IgD-negative memory B cell (primary cell): Measurements from ENCODE around the gene TUBB3. TPM values are rescaled to one million over a fixed set of nuclear protein-coding genes. Genes with fewer than 3 reads are reported as not detected.

Source experiments
- H3K27ac Mint-ChIP-seq, 3 donors: one replicate each; pipeline ENCODE4 v1.8.0; 2020 to 2022; ENCODE audit warnings: mild to moderate bottlenecking in 3 of 3, mixed read lengths in 3 of 3, moderate library complexity in 1 of 3
- H3K27me3 Mint-ChIP-seq: one replicate; pipeline ENCODE4 v1.8.0; 2021; ENCODE audit warnings: mixed read lengths
- H3K36me3 Mint-ChIP-seq: one replicate; pipeline ENCODE4 v1.8.0; 2020; ENCODE audit warnings: mild to moderate bottlenecking, mixed read lengths
- H3K4me1 Mint-ChIP-seq, 3 donors: one replicate each; pipeline ENCODE4 v1.8.0; 2020 to 2022; ENCODE audit warnings: mixed read lengths in 3 of 3, mild to moderate bottlenecking in 1 of 3
- H3K4me3 Mint-ChIP-seq, 4 donors: one replicate each; pipeline ENCODE4 v1.8.0; 2020 to 2022; ENCODE audit warnings: mild to moderate bottlenecking in 4 of 4, mixed read lengths in 4 of 4, moderate library complexity in 3 of 4
- H3K9me3 Mint-ChIP-seq, 3 donors: one replicate each; pipeline ENCODE4 v1.8.0; 2020 to 2021; ENCODE audit warnings: mixed read lengths in 3 of 3, mild to moderate bottlenecking in 1 of 3
- polyA plus RNA-seq: library from polyadenylated mRNA; unstranded; fragments of 300-500 nt; fragmentation: Illumina TruSeq; gene quantifications from one replicate; pipeline ENCODE4 v1.2.3, GENCODE V29; 2021

Gene TUBB3
- polyA plus RNA-seq, 1 donor from 2014 or later, result 1.1 TPM

DNA sequence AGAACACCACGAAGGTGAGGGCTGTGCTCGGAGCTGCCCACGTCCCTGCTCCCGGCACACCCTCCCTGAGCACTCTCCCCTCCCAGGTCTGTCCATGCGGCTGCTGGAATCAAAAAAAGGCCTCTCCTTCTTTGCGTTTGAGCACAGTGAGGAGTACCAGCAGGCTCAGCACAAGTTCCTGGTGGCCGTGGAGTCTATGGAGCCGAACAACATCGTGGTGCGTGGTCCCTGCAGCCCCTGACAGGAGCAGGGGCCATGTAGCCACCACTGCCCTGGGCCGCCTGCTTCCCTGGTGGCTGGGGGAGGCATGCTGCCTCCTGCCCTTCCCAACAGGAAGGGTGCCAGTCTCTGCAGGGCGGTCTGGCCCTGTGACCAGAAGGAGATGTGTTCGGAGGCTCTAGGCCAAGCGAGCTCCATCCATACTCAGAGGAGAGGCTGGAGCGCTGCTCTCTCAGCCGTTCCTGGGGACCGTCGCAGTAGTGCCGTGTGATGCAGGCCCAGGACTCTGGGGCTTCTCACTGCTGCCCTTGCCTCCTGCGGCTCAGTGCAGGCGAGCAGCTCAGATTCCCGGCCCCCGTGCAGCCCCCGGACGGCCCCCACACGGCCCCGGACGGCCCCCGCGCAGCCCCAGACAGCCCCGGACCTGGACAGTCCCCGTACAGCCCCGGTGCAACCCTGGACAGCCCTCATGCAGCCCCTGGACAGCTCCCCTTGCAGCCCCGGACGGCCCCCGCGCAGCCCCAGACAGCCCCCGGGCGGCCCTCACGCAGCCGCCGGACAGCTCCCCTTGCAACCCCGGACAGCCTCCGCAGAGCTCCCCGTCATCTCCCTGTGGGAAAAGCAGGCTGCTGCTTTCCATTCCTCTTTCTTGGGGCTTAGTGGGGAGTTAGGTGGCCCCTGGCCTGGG, 29.2 kb upstream of the TUBB3 start:
- Mint-ChIP-seq H3K4me3 (no peak overlapping the region), H3K36me3 (peaks cover 2% of the 10 kb centered on the region), H3K9me3 (no peaks in the 10 kb centered on the region), H3K27ac (no peak overlapping the region), H3K27me3 (no peaks in the 10 kb centered on the region), H3K4me1 (no peaks in the 10 kb centered on the region)

DNA sequence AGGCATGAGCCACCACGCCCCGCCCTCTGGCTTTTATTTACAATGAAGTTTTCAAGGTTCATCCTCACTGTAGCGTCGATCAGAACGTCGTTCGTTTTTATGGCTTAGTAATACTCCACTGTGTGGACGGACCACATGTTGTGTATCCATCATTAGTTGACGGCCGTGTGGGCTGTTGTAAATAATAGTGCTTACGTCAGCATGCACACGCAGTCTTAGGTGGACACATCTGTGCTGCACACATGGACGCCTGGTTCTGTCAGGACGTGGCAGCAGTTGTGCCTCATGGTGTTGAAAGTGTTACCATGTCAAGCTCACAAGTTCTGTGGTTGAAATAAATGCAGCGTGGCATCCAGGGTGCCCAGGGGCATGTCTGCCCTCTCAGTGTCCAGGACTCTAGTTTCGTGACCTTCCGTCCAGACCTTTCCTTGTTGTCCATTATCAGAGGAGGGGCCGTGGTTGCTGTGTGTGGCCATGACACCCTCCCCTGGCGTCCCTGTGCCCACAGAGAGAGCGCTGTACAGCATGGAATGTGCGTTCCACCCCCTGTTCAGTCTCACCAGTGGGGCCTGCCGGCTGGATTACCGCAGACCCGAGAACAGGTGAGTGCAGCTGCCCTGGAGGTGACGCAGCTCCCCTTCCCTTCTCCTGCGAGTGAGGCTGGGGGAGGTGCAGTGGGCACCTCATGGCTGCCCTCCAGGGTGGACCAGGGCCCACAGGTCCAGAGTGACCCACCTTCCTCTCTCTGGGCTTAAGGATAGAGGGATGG, 27.5 kb upstream of the TUBB3 start:
- peak overlapping the region in 1 of 3 donors; percentile 28 for H3K27ac Mint-ChIP-seq

DNA sequence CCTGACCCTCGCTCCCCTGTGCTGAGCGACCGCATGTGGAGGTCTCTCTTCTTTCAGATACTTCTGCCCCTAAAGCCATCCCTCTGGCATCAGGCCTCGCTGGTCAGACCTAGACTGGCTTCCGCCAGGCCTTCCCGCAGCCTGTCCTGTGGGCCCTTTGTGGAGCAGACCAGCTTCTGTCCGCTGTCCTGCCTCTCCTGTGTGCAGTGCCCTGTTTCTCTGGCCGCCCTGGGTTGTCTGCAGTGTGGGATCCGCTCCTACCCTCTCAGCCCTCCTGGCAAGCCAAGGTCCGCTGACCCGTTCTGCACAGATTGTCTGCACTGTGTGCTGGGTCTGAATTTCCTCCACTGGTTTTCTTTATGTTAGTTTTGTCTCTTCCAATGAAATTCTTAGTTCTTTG, 25.9 kb upstream of the TUBB3 start:
- H3K9me3 Mint-ChIP-seq, result no peaks in the 10 kb centered on the region
- no peak overlapping the region for H3K27ac Mint-ChIP-seq
- no peaks in the 10 kb centered on the region for H3K27me3 Mint-ChIP-seq
- peaks cover 5% of the 10 kb centered on the region for H3K36me3 Mint-ChIP-seq
- H3K4me1 Mint-ChIP-seq, result no peaks in the 10 kb centered on the region
- H3K4me3 Mint-ChIP-seq, result no peak overlapping the region

More for the DNA sequence above, 27.5 kb upstream of the TUBB3 start:
- Mint-ChIP-seq H3K27me3 (no peaks in the 10 kb centered on the region), H3K9me3 (no peaks in the 10 kb centered on the region), H3K4me3 (no peak overlapping the region), H3K4me1 (no peaks in the 10 kb centered on the region), H3K36me3 (peaks cover 5% of the 10 kb centered on the region)

DNA sequence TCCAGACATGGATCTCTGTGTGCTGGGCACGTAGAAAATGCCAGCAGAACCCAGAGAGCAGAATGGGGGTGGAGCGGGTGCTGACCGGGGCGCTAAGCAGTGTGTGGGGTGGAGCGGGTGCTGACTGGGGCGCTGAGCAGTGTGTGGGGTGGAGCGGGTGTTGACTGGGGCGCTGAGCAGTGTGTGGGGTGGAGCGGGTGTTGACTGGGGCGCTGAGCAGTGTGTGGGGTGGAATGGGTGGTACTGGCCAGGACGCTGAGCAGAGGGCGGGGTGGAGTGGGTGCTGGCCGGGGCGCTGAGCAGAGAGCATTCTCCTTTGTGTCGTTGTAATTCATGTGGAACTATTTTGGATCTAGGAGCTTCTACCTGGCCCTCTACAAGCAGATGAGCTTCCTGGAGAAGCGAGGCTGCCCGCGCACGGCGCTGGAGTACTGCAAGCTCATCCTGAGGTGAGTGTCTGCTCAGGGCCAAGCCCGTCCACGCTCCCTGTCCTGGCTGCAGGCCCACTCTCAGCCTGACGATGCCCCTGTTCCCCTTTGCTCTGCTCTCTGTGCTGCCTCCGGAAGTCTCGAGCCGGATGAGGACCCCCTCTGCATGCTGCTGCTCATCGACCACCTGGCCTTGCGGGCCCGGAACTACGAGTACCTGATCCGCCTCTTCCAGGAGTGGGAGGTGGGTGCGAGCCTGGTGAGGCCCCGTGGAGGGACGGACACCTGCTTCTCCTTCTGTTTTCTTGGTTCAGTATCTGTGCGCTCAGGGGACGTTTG, 24.8 kb upstream of the TUBB3 start:
- Mint-ChIP-seq H3K36me3 (peaks cover 5% of the 10 kb centered on the region), H3K9me3 (no peaks in the 10 kb centered on the region)

DNA sequence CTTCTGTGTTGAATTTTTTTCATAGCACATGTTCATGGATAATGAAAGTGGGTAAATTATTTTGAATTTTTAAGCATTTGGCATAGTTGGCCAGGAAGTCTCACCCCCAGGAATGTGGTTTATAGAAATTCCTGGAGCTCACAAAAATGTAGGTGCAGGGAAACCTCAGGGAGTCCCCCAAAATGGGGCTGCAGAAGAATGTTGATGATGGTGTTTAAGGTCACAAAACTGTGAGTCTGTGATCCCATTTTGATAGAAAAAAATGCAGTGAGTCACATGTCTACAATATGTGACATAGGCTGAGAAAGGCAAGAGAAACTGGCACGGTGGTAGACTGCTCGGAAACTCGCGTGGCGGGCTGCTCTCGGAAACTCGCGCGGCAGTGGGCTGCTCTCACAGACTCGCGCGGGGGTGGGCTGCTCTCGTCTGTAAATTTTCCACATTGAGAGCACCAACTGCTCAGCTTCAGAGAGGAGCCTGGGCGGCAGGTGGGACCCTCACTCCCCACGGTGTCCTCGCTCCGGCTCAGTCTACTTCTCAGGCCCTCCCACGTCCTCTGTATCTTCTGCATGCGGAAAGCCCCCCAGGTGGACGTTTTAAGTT, 23.2 kb upstream of the TUBB3 start:
- H3K4me1 Mint-ChIP-seq, result no peaks in the 10 kb centered on the region
- no peaks in the 10 kb centered on the region for H3K27me3 Mint-ChIP-seq
- no peaks in the 10 kb centered on the region for H3K9me3 Mint-ChIP-seq
- H3K27ac Mint-ChIP-seq, result peak overlapping the region in 1 of 3 donors; percentile 47
- peaks cover 5% of the 10 kb centered on the region for H3K36me3 Mint-ChIP-seq
- no peak overlapping the region for H3K4me3 Mint-ChIP-seq

More for the DNA sequence above, 24.8 kb upstream of the TUBB3 start:
- Mint-ChIP-seq H3K4me1 (no peaks in the 10 kb centered on the region), H3K27ac (peak overlapping the region in 1 of 3 donors; percentile 87), H3K27me3 (no peaks in the 10 kb centered on the region), H3K4me3 (peak overlapping the region in 1 of 4 donors; percentile 32)

DNA sequence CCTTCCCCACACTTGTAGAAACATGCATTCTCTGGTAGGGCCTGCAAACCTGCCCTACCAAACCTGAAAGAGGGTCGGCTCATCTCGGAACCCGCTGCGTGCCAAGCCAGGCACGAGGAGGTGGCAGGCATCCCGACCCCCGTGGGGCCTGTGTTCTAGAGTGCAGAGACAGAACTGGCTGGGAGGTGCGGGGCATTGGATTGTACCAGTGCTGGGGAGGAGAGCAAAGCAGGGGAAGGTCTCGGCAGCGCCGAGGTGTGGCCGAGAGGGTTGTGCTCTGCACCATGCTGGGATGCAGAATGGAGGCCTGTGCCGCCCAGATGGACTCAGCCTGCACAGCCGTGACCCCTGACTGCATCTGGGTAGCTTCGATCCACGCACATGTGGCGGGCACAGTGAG, 22.3 kb upstream of the TUBB3 start:
- Mint-ChIP-seq H3K4me3 (no peak overlapping the region), H3K4me1 (no peaks in the 10 kb centered on the region), H3K27me3 (no peaks in the 10 kb centered on the region), H3K36me3 (peaks cover 3% of the 10 kb centered on the region), H3K27ac (no peak overlapping the region), H3K9me3 (no peaks in the 10 kb centered on the region)

DNA sequence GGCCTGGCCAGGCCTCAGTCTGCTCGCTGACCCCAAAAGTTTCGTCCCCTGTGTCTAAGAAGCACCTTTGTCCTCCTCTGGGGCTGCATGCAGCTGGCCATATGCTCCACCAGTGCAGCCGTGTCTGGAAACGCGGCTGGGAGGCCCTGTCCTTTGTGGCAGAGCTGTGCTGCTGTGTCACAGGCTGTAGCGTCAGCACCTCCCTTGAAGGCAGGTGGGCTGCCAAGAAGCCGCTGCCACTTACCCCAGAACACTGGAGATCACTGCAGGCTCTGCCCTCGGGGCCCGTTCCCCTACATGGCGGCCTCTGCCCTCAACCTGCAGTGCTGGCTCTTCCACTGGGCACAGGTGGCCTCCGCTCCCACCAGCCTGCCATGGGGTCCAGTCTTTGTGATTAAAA, 20.2 kb upstream of the TUBB3 start:
- Mint-ChIP-seq H3K27ac (no peak overlapping the region), H3K36me3 (peaks cover 3% of the 10 kb centered on the region), H3K4me1 (no peaks in the 10 kb centered on the region), H3K9me3 (no peaks in the 10 kb centered on the region), H3K27me3 (no peaks in the 10 kb centered on the region), H3K4me3 (no peak overlapping the region)

DNA sequence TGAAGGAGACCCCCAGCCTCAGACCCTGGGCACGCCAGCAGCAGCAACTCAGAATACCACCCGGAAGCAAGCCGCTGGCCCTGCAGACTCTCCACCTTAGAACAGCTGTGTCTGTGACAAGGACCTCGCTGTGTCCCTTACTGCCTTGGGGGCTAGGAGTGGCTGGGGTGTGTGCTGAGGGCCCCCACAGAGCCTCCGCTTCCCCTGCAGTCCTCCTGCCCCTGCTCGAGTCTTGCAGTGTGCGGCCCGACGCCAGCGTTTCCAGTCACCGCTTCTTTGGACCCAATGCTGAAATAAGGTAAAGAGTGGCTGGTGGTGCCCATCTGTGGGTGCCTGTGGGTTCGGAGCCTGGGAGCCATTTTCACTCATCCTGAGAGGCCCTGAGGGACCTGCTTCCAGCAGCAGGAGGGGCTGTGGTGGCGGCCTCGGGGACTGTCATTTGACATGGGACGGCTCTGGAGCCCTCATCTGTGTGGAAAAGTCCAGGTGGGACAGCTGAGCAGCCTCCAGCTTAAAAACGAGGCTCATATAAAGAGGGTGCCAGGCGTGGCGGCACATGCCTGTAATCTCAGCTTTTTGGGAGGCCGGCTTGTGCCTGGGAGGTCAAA, 19.1 kb upstream of the TUBB3 start:
- Mint-ChIP-seq H3K36me3 (peaks cover 2% of the 10 kb centered on the region), H3K4me1 (no peaks in the 10 kb centered on the region), H3K27me3 (no peaks in the 10 kb centered on the region), H3K4me3 (no peak overlapping the region), H3K27ac (no peak overlapping the region), H3K9me3 (no peaks in the 10 kb centered on the region)

DNA sequence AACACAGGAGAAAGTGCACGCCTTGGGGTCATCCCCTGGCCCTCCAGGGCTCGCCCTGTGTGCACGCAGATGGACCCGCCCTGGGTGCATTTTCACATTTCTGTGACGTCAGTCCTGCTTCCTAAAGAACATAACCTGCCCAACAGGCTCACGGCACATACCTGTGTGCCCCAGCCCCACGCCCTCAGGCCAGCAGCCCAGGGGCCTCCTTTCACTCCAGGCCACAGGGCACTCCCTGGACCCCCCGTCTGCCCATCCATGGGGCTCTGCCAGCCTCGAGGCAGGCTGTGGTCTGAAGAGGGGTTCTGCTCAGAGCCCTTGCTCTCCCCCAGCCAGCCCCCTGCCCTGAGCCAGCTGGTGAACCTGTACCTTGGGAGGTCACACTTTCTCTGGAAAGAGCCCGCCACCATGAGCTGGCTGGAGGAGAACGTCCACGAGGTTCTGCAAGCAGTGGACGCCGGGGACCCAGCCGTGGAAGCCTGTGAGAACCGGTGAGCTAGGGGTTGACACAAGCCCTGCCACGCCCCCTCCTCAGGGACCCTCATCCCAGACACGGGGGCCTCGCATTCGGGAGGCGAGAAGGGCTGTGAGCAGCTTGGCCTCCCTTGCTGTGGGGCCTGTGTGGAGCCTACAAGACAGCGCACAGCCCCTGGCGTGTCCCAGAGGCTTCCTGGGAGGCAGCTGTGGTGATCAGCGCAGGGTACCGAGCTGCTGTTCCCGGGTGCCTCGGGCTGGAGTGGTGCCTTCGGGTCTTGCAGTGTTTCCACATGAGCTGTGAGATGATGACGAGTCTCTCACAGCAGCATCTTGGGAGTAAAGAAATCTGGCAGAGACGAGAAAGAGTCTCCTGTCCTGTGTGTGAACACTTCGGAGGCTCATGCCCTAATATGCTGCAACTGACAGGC, 18.3 kb upstream of the TUBB3 start:
- Mint-ChIP-seq H3K27me3 (no peaks in the 10 kb centered on the region), H3K9me3 (no peaks in the 10 kb centered on the region), H3K4me3 (no peak overlapping the region), H3K27ac (no peak overlapping the region), H3K4me1 (peaks cover 0 to 2% (median 0%) of the 10 kb centered on the region in 3 donors), H3K36me3 (no peaks in the 10 kb centered on the region)

DNA sequence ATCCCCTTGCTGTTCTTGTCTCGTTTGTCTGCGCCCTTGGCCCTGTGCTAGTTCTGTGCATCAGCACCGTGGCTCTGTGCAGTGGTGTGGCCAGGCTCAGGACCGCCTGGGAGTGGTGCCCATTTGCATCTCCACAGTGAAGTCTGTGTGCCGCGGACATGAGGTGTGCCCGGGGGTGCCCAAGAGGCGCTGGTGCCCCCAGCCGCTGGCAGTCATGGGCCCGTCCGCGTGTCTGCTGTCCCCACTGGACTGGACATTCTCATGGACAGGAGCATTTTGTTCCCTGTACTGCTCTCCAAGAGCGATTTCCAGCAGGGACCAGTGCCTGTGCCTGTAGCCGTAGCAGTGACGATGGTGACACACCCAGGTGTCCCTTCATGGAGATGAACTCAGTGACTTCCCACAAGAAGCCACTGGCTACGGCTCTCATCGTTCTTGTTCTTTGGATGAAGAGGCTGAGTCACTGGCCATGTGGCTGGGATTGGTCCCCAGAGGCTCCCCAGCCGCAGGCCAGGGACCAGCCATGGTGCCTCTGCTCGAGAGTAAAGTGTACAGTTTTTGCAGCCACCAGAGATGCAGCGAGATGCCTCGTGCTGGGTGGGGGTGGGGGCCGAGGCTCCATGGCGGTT, 17.5 kb upstream of the TUBB3 start:
- no peaks in the 10 kb centered on the region for H3K36me3 Mint-ChIP-seq
- no peak overlapping the region for H3K4me3 Mint-ChIP-seq

DNA sequence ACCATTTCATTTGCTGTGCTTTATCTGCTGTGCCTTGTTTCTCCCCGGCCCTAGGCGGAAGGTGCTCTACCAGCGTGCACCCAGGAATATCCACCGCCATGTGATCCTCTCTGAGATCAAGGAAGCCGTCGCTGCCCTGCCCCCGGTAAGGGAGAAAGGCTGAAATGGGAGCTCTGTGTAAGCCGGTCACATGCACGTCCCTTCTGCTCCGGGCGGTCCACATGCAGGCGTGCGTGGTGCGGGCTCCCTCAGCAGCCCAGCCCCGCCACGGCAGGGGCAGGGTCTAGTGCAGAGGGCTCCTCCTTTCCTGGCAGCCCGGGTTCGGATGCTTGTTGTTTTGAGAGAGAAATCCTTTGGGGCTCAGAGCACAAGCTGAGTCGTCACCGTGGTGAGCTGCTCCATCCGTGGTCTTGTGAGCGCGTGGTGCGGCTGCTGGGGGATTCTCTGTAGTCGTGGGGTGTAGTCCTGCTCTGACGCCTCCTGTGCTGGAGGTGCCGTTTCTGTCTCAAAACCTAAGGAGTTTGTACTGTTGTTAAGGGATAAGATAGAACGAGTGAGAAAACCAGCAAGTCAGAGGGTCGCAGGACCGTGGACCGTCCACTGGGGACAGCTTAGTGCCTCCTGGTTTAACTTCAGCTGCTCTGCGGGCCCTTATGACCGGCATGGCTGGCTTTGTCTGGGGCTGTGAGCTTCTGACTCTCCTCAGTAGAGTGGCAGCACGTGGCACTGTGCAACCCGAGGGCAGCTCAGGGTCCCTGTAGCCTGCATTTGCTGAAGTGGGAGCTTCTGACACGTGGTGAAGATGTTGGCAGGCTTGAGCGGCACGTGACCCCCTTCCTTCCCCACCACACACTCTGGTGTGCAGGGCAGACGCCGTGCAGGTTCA, 16.8 kb upstream of the TUBB3 start:
- H3K27ac Mint-ChIP-seq, result peak overlapping the region in 2 of 3 donors; percentile 62 to 84

More for the DNA sequence above, 17.5 kb upstream of the TUBB3 start:
- Mint-ChIP-seq H3K4me1 (peaks cover 0 to 4% (median 0%) of the 10 kb centered on the region in 3 donors), H3K9me3 (no peaks in the 10 kb centered on the region), H3K27me3 (no peaks in the 10 kb centered on the region), H3K27ac (peak overlapping the region in 1 of 3 donors; percentile 62)

DNA sequence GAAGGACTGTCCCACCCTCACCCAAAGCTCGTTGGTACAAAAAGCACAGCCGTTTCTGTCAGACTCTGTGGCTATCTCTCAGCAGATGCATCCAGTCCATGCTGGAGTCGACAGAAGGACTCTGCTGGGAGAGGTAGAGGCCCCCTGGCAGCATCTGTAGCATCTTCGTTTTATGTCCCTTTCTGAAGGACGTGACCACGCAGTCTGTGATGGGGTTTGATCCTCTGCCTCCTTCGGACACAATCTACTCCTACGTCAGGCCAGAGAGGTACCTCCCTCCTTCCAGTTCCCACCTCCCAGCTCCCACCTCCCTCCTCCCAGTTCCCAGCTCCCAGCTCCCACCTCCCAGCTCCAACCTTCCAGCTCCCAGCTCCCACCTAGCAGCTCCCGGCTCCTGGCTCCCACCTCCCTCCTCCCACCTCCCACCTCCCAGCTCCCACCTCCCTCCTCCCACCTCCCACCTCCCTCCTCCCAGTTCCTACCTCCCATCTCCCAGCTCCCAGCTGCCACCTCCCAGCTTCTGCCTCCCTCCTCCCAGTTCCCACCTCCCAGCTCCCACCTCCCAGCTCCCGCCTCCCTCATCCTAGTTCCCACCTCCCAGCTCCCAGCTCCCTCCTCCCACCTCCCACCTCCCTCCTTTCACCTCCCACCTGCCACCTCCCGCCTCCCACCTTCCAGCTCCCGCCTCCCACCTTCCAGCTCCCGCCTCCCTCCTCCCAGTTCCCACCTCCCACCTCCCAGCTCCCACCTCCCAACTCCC, 15.9 kb upstream of the TUBB3 start:
- H3K4me1 Mint-ChIP-seq, result peaks cover 0 to 4% (median 0%) of the 10 kb centered on the region in 3 donors
- H3K4me3 Mint-ChIP-seq, result no peak overlapping the region
- no peaks in the 10 kb centered on the region for H3K27me3 Mint-ChIP-seq
- no peaks in the 10 kb centered on the region for H3K9me3 Mint-ChIP-seq
- peaks cover 2% of the 10 kb centered on the region for H3K36me3 Mint-ChIP-seq
- no peak overlapping the region for H3K27ac Mint-ChIP-seq

More for the DNA sequence above, 16.8 kb upstream of the TUBB3 start:
- Mint-ChIP-seq H3K36me3 (peaks cover 2% of the 10 kb centered on the region), H3K4me3 (no peak overlapping the region), H3K27me3 (no peaks in the 10 kb centered on the region), H3K9me3 (no peaks in the 10 kb centered on the region), H3K4me1 (peaks cover 0 to 4% (median 0%) of the 10 kb centered on the region in 3 donors)
